ENCODE data around the gene PLA2G7.
"Not testable (repeated sequence)": the region's sequence is repeated elsewhere in the genome, so short reads cannot be mapped to it uniquely, and the experiment has no call there.

The PLA2G7 gene

DNA sequence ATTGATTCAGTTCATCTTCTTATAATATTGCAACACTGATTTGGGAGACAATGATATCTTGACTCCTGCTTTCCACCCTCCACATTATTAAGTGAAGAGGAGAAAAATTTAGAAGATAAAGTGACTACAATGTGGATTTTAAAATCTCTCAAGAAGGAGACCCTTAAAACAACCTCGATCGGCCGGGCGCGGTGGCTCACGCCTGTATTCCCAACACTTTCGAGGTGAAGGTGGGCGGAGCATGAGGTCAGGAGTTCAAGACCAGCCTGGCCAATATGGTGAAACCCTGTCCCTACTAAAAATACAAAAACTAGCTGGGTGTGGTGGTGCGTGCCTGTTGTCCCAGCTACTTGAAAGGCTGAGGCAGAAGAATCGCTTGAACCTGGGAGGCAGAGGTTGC lies 29.1 kb upstream of the PLA2G7 start:
- not testable (repeated sequence) for H3K36me3 ChIP-seq (ENCODE audit: control insufficient read depth, insufficient read depth, low read length); H3K27me3 ChIP-seq (ENCODE audit: control insufficient read depth, insufficient read depth, low read length); H3K27ac ChIP-seq (ENCODE audit: low read depth, low read length); H3K9ac ChIP-seq (ENCODE audit: low read depth, low read length); H3K4me3 ChIP-seq (ENCODE audit: low read depth, low read length); H3K4me1 ChIP-seq (ENCODE audit: control insufficient read depth, insufficient read depth, low read length); H3K9me3 ChIP-seq (ENCODE audit: control insufficient read depth, insufficient read depth, low read length)

DNA sequence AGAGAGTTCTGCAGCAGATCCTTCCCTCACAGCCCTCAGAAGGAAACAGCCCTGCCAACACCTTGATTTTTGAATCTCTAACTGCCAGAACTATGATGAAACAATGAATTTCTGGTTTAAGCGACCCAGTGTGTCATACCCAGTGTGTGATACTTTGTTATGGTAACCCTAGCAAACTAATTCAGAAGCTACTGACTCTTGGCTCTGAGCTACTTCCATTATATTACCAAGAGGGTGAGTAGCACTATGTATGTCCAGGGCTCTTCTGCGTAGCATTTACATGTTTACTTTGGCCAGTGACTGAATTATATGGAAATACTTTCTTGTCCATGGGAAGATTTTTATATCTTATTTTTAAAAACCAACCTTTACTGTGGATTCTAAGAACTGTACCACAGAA lies 28.3 kb upstream of the PLA2G7 start:
- Histone ChIP-seq H3K9ac (ENCODE audit: low read depth, low read length) (no peak overlapping the region), H3K36me3 (ENCODE audit: control insufficient read depth, insufficient read depth, low read length) (no peaks in the 10 kb centered on the region), H3K27me3 (ENCODE audit: control insufficient read depth, insufficient read depth, low read length) (no peaks in the 10 kb centered on the region), H3K9me3 (ENCODE audit: control insufficient read depth, insufficient read depth, low read length) (no peaks in the 10 kb centered on the region), H3K4me3 (ENCODE audit: low read depth, low read length) (no peak overlapping the region), H3K27ac (ENCODE audit: low read depth, low read length) (no peak overlapping the region), H3K4me1 (ENCODE audit: control insufficient read depth, insufficient read depth, low read length) (no peaks in the 10 kb centered on the region)

- Histone ChIP-seq H3K27ac (ENCODE audit: low read depth, low read length) (no peak overlapping the region), H3K9ac (ENCODE audit: low read depth, low read length) (no peak overlapping the region), H3K36me3 (ENCODE audit: control insufficient read depth, insufficient read depth, low read length) (no peaks in the 10 kb centered on the region), H3K9me3 (ENCODE audit: control insufficient read depth, insufficient read depth, low read length) (no peaks in the 10 kb centered on the region), H3K27me3 (ENCODE audit: control insufficient read depth, insufficient read depth, low read length) (no peaks in the 10 kb centered on the region), H3K4me1 (ENCODE audit: control insufficient read depth, insufficient read depth, low read length) (peaks cover 9% of the 10 kb centered on the region), H3K4me3 (ENCODE audit: low read depth, low read length) (no peak overlapping the region)
These were observed 25.8 kb upstream of the PLA2G7 start for GRCh38 chr6:46760925-46761324.

DNA sequence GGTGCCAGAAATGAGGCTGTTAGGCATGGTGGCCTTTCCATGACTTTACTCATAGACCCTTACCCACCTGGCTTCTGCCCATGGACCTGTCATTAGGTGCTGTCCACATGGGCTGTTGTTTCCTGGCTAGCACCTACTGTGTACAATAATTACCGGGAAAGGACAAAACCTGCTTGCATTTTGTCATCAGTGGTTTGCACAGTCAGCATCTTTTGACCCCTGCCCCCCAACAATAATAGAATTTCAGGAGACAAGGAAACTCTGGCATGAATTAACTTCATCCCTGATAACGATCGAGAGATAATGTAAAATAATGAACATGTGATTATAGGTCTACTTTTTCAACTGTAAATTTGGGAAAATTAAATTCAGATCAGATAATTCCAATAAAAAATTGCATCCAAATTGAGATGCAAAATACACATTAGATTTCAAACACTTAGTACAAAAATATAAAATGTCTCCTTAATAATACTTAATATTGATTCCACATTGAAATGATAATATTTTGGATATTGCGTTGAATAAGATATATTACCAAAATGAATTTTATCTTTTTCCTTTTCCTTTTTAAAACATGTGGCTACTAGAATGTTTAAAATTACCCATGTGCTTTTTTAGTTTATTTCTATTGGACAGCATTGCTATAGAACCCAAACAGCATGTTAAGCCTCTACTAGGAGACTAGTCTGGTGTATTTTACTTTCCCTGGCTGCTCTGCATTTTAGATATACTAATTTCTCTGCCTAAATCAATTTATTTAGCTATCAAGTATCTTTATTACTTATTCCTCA lies 24.0 kb upstream of the PLA2G7 start:
- Histone ChIP-seq H3K4me1 (ENCODE audit: control insufficient read depth, insufficient read depth, low read length) (peaks cover 9% of the 10 kb centered on the region), H3K9ac (ENCODE audit: low read depth, low read length) (no peak overlapping the region), H3K4me3 (ENCODE audit: low read depth, low read length) (no peak overlapping the region), H3K27ac (ENCODE audit: low read depth, low read length) (no peak overlapping the region), H3K36me3 (ENCODE audit: control insufficient read depth, insufficient read depth, low read length) (no peaks in the 10 kb centered on the region), H3K27me3 (ENCODE audit: control insufficient read depth, insufficient read depth, low read length) (no peaks in the 10 kb centered on the region), H3K9me3 (ENCODE audit: control insufficient read depth, insufficient read depth, low read length) (no peaks in the 10 kb centered on the region)

- H3K4me3 ChIP-seq (ENCODE audit: low read depth, low read length), result no peak overlapping the region
These were observed 22.0 kb upstream of the PLA2G7 start for GRCh38 chr6:46757214-46757596.

GRCh38 chr6:46756469-46757213 lies 21.5 kb upstream of the PLA2G7 start:
- Histone ChIP-seq H3K9ac (ENCODE audit: low read depth, low read length) (no peak overlapping the region), H3K4me3 (ENCODE audit: low read depth, low read length) (no peak overlapping the region), H3K36me3 (ENCODE audit: control insufficient read depth, insufficient read depth, low read length) (no peaks in the 10 kb centered on the region), H3K27me3 (ENCODE audit: control insufficient read depth, insufficient read depth, low read length) (no peaks in the 10 kb centered on the region), H3K27ac (ENCODE audit: low read depth, low read length) (no peak overlapping the region), H3K9me3 (ENCODE audit: control insufficient read depth, insufficient read depth, low read length) (no peaks in the 10 kb centered on the region), H3K4me1 (ENCODE audit: control insufficient read depth, insufficient read depth, low read length) (peaks cover 9% of the 10 kb centered on the region)

More at GRCh38 chr6:46757214-46757596, 22.0 kb upstream of the PLA2G7 start:
- Histone ChIP-seq H3K9me3 (ENCODE audit: control insufficient read depth, insufficient read depth, low read length) (no peaks in the 10 kb centered on the region), H3K36me3 (ENCODE audit: control insufficient read depth, insufficient read depth, low read length) (no peaks in the 10 kb centered on the region), H3K27me3 (ENCODE audit: control insufficient read depth, insufficient read depth, low read length) (no peaks in the 10 kb centered on the region), H3K4me1 (ENCODE audit: control insufficient read depth, insufficient read depth, low read length) (peaks cover 9% of the 10 kb centered on the region), H3K9ac (ENCODE audit: low read depth, low read length) (no peak overlapping the region), H3K27ac (ENCODE audit: low read depth, low read length) (no peak overlapping the region)

DNA sequence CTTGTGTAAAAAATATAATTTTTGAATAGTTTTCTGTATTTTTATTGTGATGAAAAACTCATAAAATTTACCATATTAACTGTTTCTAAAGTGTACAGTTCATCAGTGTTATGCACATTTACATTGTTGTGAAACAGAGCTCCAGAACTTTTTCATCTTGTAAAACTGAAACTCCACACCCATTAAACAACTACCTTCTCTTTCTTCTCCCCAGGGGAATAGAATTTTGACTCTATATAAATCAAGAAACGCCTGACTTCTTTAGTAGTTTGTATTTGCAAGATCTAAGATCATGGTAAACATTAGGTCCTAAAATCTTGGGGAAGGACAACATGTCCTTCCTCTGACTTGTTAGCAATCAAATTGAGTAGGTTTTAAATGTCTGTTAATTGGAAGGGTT lies 20.7 kb upstream of the PLA2G7 start:
- no peaks in the 10 kb centered on the region for H3K9me3 ChIP-seq (ENCODE audit: control insufficient read depth, insufficient read depth, low read length)
- peaks cover 9% of the 10 kb centered on the region for H3K4me1 ChIP-seq (ENCODE audit: control insufficient read depth, insufficient read depth, low read length)
- no peak overlapping the region for H3K27ac ChIP-seq (ENCODE audit: low read depth, low read length)
- no peaks in the 10 kb centered on the region for H3K36me3 ChIP-seq (ENCODE audit: control insufficient read depth, insufficient read depth, low read length)
- no peak overlapping the region for H3K9ac ChIP-seq (ENCODE audit: low read depth, low read length)
- H3K4me3 ChIP-seq (ENCODE audit: low read depth, low read length), result no peak overlapping the region
- H3K27me3 ChIP-seq (ENCODE audit: control insufficient read depth, insufficient read depth, low read length), result no peaks in the 10 kb centered on the region

- Histone ChIP-seq H3K4me3 (ENCODE audit: low read depth, low read length) (no peak overlapping the region), H3K9me3 (ENCODE audit: control insufficient read depth, insufficient read depth, low read length) (no peaks in the 10 kb centered on the region), H3K36me3 (ENCODE audit: control insufficient read depth, insufficient read depth, low read length) (no peaks in the 10 kb centered on the region), H3K27me3 (ENCODE audit: control insufficient read depth, insufficient read depth, low read length) (no peaks in the 10 kb centered on the region), H3K9ac (ENCODE audit: low read depth, low read length) (no peak overlapping the region), H3K27ac (ENCODE audit: low read depth, low read length) (no peak overlapping the region), H3K4me1 (ENCODE audit: control insufficient read depth, insufficient read depth, low read length) (peaks cover 18% of the 10 kb centered on the region)
These were observed 16.5 kb upstream of the PLA2G7 start for GRCh38 chr6:46751658-46752057.

- H3K4me3 ChIP-seq (ENCODE audit: low read depth, low read length), result no peak overlapping the region
- no peaks in the 10 kb centered on the region for H3K9me3 ChIP-seq (ENCODE audit: control insufficient read depth, insufficient read depth, low read length)
- no peak overlapping the region for H3K9ac ChIP-seq (ENCODE audit: low read depth, low read length)
- peaks cover 17% of the 10 kb centered on the region for H3K4me1 ChIP-seq (ENCODE audit: control insufficient read depth, insufficient read depth, low read length)
- H3K27me3 ChIP-seq (ENCODE audit: control insufficient read depth, insufficient read depth, low read length), result no peaks in the 10 kb centered on the region
- H3K27ac ChIP-seq (ENCODE audit: low read depth, low read length), result peak overlapping the region; percentile 87
- H3K36me3 ChIP-seq (ENCODE audit: control insufficient read depth, insufficient read depth, low read length), result no peaks in the 10 kb centered on the region
These were observed 14.6 kb upstream of the PLA2G7 start for GRCh38 chr6:46749731-46750130.

DNA sequence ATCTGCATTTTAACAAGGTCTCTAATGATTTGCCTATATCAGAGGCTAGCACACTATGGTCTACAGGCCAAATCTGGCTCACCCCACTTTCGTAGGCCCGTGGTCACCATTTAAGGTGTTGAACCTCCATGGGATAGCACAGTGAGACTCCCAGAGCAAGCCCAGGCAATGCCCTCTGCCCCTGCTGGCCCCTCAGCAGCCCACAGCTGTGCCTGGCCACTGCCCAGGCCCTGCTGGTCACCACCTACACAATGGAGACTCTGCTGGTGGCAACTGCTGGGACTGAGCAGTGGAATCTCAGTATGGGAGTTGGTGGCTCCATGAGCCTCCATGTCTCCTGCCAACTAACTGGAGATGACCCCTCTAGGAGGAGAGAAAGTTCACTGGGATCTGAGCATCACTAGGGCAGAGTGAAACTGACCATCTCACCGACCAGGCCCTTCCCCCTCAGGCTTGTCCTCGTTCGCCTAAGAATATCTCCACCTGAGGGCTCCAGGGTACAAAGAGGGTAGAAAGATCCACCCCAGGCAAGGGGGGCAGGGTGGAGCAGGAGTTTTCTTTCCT lies 13.8 kb upstream of the PLA2G7 start:
- no peaks in the 10 kb centered on the region for H3K9me3 ChIP-seq (ENCODE audit: control insufficient read depth, insufficient read depth, low read length)
- H3K27ac ChIP-seq (ENCODE audit: low read depth, low read length), result no peak overlapping the region
- H3K36me3 ChIP-seq (ENCODE audit: control insufficient read depth, insufficient read depth, low read length), result no peaks in the 10 kb centered on the region
- H3K9ac ChIP-seq (ENCODE audit: low read depth, low read length), result no peak overlapping the region
- no peaks in the 10 kb centered on the region for H3K27me3 ChIP-seq (ENCODE audit: control insufficient read depth, insufficient read depth, low read length)
- H3K4me1 ChIP-seq (ENCODE audit: control insufficient read depth, insufficient read depth, low read length), result peaks cover 17% of the 10 kb centered on the region
- H3K4me3 ChIP-seq (ENCODE audit: low read depth, low read length), result no peak overlapping the region

DNA sequence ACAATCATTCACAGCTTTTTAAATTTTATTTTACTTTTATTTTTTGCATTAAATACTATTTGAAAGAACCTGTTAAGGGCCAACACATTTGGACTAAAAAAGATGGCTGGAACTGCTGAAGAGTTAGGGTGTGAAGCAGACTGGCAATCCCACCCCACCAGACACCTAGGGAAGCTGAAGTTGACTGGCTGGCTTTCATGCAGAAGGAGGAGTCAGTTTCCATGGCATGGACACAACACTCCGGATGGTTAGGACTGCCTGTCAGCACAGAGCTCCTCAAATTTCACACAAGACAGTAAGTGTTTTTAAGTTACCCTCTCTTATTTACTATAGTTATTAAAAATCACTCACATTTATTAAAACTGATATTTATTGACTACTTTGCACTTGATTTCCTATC lies 11.5 kb upstream of the PLA2G7 start, which contains the start of gene ANKRD66:
ANKRD66 (plus strand) TSS at position 238 of the 400 bp plus-strand sequence. CDS start 5,016 bp downstream, outside the sequence.
- Histone ChIP-seq H3K4me3 (ENCODE audit: low read depth, low read length) (no peak within 1 kb of the TSS), H3K27me3 (ENCODE audit: control insufficient read depth, insufficient read depth, low read length) (no peaks in the 10 kb centered on the region), H3K36me3 (ENCODE audit: control insufficient read depth, insufficient read depth, low read length) (no peaks in the 10 kb centered on the region), H3K9ac (ENCODE audit: low read depth, low read length) (no peak within 1 kb of the TSS), H3K4me1 (ENCODE audit: control insufficient read depth, insufficient read depth, low read length) (peaks cover 17% of the 10 kb centered on the region), H3K9me3 (ENCODE audit: control insufficient read depth, insufficient read depth, low read length) (no peaks in the 10 kb centered on the region), H3K27ac (ENCODE audit: low read depth, low read length) (no peak within 1 kb of the TSS)
